Medulla oblongata (tissue), 1 donor: ENCODE measurements around the gene DNER.
"Not testable (repeated sequence)": the region's sequence is repeated elsewhere in the genome, so short reads cannot be mapped to it uniquely, and the experiment has no call there.

Experiments used
- DNase-seq: peaks from one replicate; pipeline ENCODE4 v3.0.0-alpha.2; 2015; ENCODE audit errors: extremely low spot score

Gene DNER

GRCh38 chr2:229344151-229344551 is 370.2 kb downstream of the DNER start:
- no peak for DNase-seq

GRCh38 chr2:229343661-229344060 is 370.7 kb downstream of the DNER start:
- DNase-seq, result no peak

DNA sequence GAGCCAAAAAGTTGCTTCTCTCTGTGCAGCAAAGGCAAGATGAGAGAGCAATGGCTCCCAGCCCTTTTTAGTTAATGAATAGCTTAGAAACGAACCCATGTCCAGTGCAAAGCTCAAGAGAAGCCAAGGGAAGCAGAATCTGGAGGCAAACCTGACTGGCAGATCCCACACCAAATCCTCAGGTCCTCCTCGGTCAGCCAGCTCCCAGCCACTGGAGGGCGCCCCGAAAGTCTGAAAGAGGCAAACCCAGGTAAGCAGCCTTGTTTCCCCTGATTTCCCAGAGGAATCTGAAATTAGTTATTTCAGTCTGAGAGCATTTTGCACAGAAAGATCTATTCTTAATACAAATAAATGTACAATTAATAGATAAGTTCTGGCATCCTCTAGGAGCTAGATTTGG is 372.0 kb downstream of the DNER start:
- DNase-seq, result peak; percentile 35

GRCh38 chr2:229340086-229340760 is 374.1 kb downstream of the DNER start:
- no peak for DNase-seq

DNA sequence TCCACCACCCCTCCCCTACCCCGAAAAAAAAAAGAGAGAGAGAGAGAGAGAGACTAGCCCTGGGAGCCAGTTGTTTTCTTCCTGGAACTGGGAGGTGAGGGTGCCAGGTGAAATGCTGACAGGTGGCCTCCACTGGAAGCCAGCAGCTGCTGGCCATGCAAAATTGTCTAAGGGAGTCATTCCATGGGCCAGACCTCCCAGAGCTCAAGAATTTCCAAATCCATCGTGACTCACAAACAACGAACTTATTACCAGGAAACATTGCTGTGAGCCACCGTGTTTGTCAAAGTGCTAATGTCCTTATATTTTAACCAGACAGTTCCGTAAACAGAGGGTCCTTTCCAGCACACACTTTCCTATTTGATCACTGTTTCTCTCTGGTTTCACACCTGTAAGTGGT is 374.7 kb downstream of the DNER start:
- no peak for DNase-seq

GRCh38 chr2:229339171-229339570 is 375.2 kb downstream of the DNER start:
- not testable (repeated sequence) for DNase-seq

DNA sequence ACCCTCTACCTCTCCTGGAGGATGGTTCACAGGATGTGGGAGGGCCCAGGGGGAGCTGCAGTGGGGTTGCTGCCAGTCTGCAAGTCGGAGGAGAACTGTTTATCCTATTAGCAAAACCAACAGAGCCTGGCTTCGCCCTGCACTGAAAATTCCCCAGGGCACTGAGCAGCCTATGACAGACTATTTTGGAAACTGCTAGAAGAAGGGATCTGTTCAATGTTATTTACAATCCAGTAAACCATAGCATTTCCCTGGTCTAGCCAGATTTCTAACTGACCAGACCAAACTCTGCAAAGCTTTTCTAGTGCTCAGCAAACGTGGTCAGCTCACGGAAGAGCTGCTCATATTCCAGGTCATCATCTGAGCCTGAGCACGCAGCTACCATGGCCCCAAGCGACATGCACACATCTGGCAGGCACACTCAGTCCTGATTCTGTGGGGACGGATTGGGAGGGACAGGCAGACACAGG is 378.4 kb downstream of the DNER start:
- DNase-seq, result no peak

DNA sequence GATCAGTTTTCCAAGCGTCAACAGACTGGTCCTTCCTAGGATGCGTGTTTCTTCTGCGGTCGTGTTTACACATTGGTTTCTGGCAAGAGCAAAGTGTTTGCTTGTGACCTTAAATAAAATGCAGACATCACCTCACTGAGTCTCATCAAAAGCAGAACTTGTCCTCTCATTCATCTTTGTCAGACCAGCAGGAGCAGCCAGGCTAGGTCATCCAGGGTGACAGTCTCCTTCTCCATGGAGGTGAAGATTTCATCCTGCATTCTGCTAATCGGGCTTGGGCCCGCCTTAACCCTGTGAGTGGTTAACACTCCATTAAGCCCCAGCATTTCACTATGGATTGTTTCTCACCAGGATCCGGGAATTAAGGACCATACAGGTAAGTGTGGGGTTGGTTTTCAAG is 379.0 kb downstream of the DNER start:
- no peak for DNase-seq

DNA sequence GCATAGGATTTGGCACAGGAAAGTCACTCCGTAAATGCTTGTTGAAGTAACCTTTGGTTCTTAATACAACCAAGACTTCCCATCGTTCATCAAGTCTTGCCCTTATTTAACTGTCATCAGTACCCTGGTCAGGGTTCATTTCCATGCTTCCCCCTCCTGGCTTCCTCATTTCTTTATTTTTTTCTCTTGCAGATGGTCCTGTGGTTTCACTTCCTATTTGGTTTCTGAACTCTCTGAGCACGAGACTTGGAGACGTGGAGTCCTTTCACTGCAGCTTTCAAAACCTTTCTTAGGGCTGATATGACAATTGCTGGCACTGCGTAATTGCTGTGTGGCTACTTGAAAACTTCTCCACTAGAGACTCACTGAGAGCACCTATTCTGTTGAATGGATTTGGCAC is 383.4 kb downstream of the DNER start:
- DNase-seq, result peak; percentile 87

- DNase-seq, result no peak
Observed at GRCh38 chr2:229319558-229319957, 394.8 kb downstream of the DNER start.

GRCh38 chr2:229314117-229314516 is 400.2 kb downstream of the DNER start:
- no peak for DNase-seq

GRCh38 chr2:229313591-229313990 is 400.8 kb downstream of the DNER start:
- DNase-seq, result no peak
